Panc1 (cell line): Measurements from ENCODE around the gene ACOXL. TPM values are rescaled to one million over a fixed set of nuclear protein-coding genes. Genes with fewer than 3 reads are reported as not detected.

Source experiments
- ATAC-seq: fragments of 200-7000 bp; cut with Tn5 transposase; 2 replicates; pipeline ENCODE4 v1.9.1; 2020; ENCODE audit warnings: mild to moderate bottlenecking, moderate library complexity
- BruUV-seq: library from RNA; stranded (reverse); fragments of 400-500 nt; replicated peaks from 2 replicates; lab custom pipeline; 2021; lab: Mats Ljungman, UMichigan
- CTCF ChIA-PET: fragments of 300-600 bp; sonication (Branson Sonifier 250); formaldehyde crosslinking; loops from one replicate; lab custom pipeline; 2022; ENCODE audit warnings: antibody characterized with exemption; lab: Charles Lee
- POLR2A ChIA-PET: fragments of 300-600 bp; sonication (Branson Sonifier 250); formaldehyde crosslinking; loops from one replicate; lab custom pipeline; 2022; ENCODE audit warnings: antibody characterized with exemption; lab: Charles Lee
- DNase-seq: peaks from one replicate; pipeline ENCODE4 v3.0.0-alpha.2; 2010; ENCODE audit warnings: low read depth, low spot score
- H3K27ac ChIP-seq: 2 replicates; pipeline ENCODE4 v1.5.1; 2011; ENCODE audit warnings: mild to moderate bottlenecking, low read length, inconsistent platforms
- H3K27me3 ChIP-seq: fragments of 200-500 bp; sonication (Bioruptor generic); 2 replicates; pipeline ENCODE4 v1.6.0; 2014; ENCODE audit warnings: low read length, inconsistent platforms; ENCODE audit not compliant: control insufficient read depth, insufficient read depth
- H3K36me3 ChIP-seq: fragments of 200-500 bp; sonication (Bioruptor generic); 2 replicates; pipeline ENCODE4 v1.5.1; 2014; ENCODE audit warnings: inconsistent platforms, mild to moderate bottlenecking, low read length, moderate library complexity; ENCODE audit not compliant: control insufficient read depth, insufficient read depth
- H3K4me1 ChIP-seq: 2 replicates; pipeline ENCODE4 v1.5.1; 2011; ENCODE audit warnings: inconsistent platforms, mild to moderate bottlenecking, low read length, moderate library complexity; ENCODE audit not compliant: control insufficient read depth, insufficient read depth
- H3K4me3 ChIP-seq, 2 experiments: 2 replicates each; pipeline ENCODE4 v1.5.1; 2011 to 2012; ENCODE audit warnings: low read depth in 2 of 2, low read length in 2 of 2, mild to moderate bottlenecking in 2 of 2, inconsistent platforms in 1 of 2, moderate library complexity in 1 of 2
- H3K9me3 ChIP-seq: fragments of 200-500 bp; sonication (Bioruptor generic); 2 replicates; pipeline ENCODE4 v1.5.1; 2014; ENCODE audit warnings: low read depth, mild to moderate bottlenecking, inconsistent platforms, low read length, moderate library complexity; ENCODE audit not compliant: control insufficient read depth, insufficient read depth
- CTCF ChIP-seq: fragments of 450-650 bp; IDR thresholded peaks from 2 replicates; pipeline ENCODE4 v1.5.1; 2017; ENCODE audit warnings: mild to moderate bottlenecking
- POLR2AphosphoS5 ChIP-seq: IDR thresholded peaks from 2 replicates; pipeline ENCODE4 v1.6.1; 2012; ENCODE audit warnings: mild to moderate bottlenecking, low read depth, low read length, moderate library complexity
- REST ChIP-seq, 2 experiments: IDR thresholded peaks; 2 replicates each; pipeline ENCODE4 v1.6.1; 2011 to 2012; ENCODE audit warnings: low read depth in 2 of 2, control low read depth in 1 of 2, low read length in 1 of 2, mild to moderate bottlenecking in 1 of 2, moderate library complexity in 1 of 2; ENCODE audit not compliant: insufficient read depth in 1 of 2
- SIN3A ChIP-seq: IDR thresholded peaks from 2 replicates; pipeline ENCODE4 v1.6.1; 2012; ENCODE audit warnings: low read depth, mild to moderate bottlenecking, low read length, moderate library complexity, borderline replicate concordance; ENCODE audit not compliant: insufficient read depth
- TCF7L2 ChIP-seq: IDR thresholded peaks from 2 replicates; pipeline ENCODE4 v1.6.1; 2011; ENCODE audit warnings: mild to moderate bottlenecking, low read depth, low read length, inconsistent platforms
- in situ Hi-C: cut with HindIII; loops from 2 replicates; pipeline ENCODE4 v1.10.0; 2016; ENCODE audit warnings: low sequenced_read_pairs, low pct_unique_long_range_greater_than_20kb
- intact Hi-C: fragments of 100-400 bp; cut with micrococcal nuclease; formaldehyde crosslinking; loops from one replicate; pipeline ENCODE4 v1.10.0; 2022; ENCODE audit not compliant: unreplicated experiment
- total RNA-seq: library from RNA; stranded (reverse); gene quantifications from one replicate; pipeline ENCODE4 v1.2.1, GENCODE V29; 2021; ENCODE audit not compliant: unreplicated experiment

Gene ACOXL
- total RNA-seq, 1 experiment from 2014 or later = 4.9 TPM

GRCh38 chr2:110799376-110799775 is 67.0 kb downstream of the ACOXL start:
- no peak overlapping the region for H3K4me3 ChIP-seq
- peaks cover 14% of the 10 kb centered on the region; the same call in 1 of the 2 replicates for H3K27me3 ChIP-seq
- H3K27ac ChIP-seq = no peak overlapping the region
- no peak for TF ChIP-seq POLR2AphosphoS5
- TF ChIP-seq TCF7L2 = no peak
- TF ChIP-seq SIN3A = no peak
- TF ChIP-seq REST (IDR thresholded peaks at IDR 0.05; ENCODE audit: insufficient read depth in 1 of 2, low read depth in 2 of 2, low read length in 1 of 2) = no peak
- no peak for TF ChIP-seq CTCF
- BruUV-seq = no TSS peak
- ATAC-seq (no peak), DNase-seq (no peak)
- H3K36me3 ChIP-seq = no peaks in the 10 kb centered on the region
- in situ Hi-C loops = no loop called here
- H3K4me1 ChIP-seq = no peaks in the 10 kb centered on the region
- no peaks in the 10 kb centered on the region for H3K9me3 ChIP-seq
- ChIA-PET CTCF (no interaction called here), POLR2A (no interaction called here)
- intact Hi-C loops = no loop called here

DNA sequence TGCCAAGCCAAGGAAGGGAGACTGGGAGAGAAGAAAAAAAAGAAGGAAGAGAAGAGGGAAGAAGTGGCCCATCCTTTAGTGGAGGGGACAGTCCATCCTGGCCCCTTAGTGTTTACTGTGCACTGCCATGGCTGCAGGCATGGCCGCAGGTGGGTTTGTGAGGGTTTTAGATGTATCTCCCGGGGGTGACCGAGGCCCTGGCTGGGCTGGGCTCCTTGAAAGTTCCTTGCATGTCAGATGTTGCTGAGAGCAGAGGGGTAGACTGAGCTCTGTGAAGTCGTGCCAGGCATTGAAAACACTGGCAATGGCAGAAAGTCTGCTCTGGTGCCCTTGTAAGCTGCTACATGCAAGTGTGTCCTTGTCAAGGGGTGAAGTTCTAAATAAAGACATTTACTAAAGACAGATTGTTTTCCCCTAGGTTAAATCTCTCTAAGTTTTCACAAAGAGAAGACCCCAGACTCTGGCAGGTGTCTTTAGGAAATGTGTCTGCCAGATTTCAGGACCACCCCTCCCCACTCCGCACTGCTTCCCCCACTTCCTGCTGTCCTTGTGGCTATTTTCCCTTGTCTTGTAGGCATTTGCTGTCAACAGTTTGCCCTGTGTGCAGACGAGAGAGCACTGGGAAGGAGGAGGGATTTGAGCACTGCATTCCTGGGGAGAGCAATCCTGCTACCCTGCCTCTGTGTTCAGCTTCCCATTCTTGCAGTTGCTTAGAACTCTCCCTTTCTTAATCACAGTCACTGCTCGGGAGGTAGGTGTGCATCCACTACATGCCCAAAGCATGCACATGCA is 68.4 kb downstream of the ACOXL start:
- POLR2A ChIA-PET = no interaction called here
- no TSS peak for BruUV-seq
- CTCF ChIA-PET = no interaction called here
- Histone ChIP-seq H3K27me3 (peaks cover 8% of the 10 kb centered on the region; the same call in 1 of the 2 replicates), H3K27ac (no peak overlapping the region), H3K36me3 (no peaks in the 10 kb centered on the region), H3K9me3 (no peaks in the 10 kb centered on the region), H3K4me3 (no peak overlapping the region), H3K4me1 (no peaks in the 10 kb centered on the region)
- ATAC-seq (no peak), DNase-seq (no peak)
- TF ChIP-seq POLR2AphosphoS5 (no peak), SIN3A (no peak), TCF7L2 (no peak), REST (IDR thresholded peaks at IDR 0.05; ENCODE audit: insufficient read depth in 1 of 2, low read depth in 2 of 2, low read length in 1 of 2) (no peak), CTCF (no peak)
- in situ Hi-C loops (no loop called here), intact Hi-C loops (no loop called here)
